GM13976 (cell line): ENCODE data around the gene COMMD1.

ENCODE experiments used
- DNase-seq: peaks from one replicate; pipeline ENCODE4 v3.0.0; 2012; ENCODE audit warnings: low spot score
- in situ Hi-C: fragments of 300-500 bp; cut with MboI; formaldehyde crosslinking; loops from one replicate; pipeline ENCODE4 v1.12.0; 2022; ENCODE audit warnings: low sequenced_read_pairs, mixed read lengths, inconsistent platforms; ENCODE audit not compliant: unreplicated experiment
- TF ChIP-seq, protein P1 (sequence below): IDR thresholded peaks from 2 replicates; pipeline ENCODE4 v1.5.1; 2012; ENCODE audit warnings: borderline replicate concordance, mild to moderate bottlenecking; ENCODE audit not compliant: insufficient read depth; ENCODE audit errors: extremely low read depth, missing control alignments, control extremely low read depth

Gene COMMD1

DNA sequence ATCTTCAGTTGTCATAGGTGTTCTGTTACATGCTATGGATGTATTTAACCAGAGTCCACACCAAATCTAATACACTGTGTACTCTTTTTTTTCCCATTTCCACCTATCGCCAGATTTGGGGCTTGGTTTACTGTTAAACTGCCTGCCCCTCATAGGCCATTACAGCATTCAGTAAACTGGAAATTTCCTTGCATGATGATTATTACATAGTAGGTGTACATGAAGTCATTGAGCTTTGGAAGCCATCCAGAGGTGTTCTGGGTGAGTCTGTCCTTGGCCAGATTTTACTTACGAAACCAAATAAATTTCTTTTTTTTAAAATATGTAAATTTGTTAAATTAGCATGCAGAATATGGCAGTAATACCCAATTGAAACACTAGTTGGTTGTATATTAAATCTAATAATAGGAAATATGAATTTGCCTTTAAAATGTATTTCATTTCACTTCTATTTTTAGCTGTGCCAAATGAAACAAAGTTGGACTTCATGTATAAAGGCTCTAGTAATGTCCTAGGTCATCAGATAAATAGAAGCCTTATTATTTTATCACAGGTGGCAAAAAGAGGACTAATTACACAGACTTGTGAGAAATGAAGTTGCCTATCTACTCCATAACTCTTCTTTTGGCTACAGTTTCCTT is 60.7 kb downstream of the COMMD1 start:
- no peak for DNase-seq
- in situ Hi-C loops = no loop called here
- TF ChIP-seq, protein P1, sequence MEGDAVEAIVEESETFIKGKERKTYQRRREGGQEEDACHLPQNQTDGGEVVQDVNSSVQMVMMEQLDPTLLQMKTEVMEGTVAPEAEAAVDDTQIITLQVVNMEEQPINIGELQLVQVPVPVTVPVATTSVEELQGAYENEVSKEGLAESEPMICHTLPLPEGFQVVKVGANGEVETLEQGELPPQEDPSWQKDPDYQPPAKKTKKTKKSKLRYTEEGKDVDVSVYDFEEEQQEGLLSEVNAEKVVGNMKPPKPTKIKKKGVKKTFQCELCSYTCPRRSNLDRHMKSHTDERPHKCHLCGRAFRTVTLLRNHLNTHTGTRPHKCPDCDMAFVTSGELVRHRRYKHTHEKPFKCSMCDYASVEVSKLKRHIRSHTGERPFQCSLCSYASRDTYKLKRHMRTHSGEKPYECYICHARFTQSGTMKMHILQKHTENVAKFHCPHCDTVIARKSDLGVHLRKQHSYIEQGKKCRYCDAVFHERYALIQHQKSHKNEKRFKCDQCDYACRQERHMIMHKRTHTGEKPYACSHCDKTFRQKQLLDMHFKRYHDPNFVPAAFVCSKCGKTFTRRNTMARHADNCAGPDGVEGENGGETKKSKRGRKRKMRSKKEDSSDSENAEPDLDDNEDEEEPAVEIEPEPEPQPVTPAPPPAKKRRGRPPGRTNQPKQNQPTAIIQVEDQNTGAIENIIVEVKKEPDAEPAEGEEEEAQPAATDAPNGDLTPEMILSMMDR = no peak

DNA sequence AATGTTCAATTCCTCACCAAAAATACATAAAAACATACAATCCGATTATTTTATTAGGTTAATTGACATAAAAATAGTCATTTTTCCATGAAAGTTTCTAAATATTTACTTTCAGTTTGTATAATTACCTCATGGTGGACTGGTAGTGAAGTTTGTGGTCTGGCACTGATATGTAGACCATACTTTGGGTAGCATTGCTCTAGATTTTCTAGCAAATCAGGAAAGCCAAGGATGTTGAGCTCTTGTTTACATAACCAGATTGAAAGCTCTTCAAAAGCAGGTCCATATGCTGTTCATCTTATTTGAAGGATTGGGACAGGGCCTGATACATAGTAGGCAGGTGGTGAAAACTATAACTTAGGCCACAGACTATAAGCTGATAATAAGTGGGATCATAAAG is 61.8 kb downstream of the COMMD1 start:
- TF ChIP-seq, protein P1 = no peak

DNA sequence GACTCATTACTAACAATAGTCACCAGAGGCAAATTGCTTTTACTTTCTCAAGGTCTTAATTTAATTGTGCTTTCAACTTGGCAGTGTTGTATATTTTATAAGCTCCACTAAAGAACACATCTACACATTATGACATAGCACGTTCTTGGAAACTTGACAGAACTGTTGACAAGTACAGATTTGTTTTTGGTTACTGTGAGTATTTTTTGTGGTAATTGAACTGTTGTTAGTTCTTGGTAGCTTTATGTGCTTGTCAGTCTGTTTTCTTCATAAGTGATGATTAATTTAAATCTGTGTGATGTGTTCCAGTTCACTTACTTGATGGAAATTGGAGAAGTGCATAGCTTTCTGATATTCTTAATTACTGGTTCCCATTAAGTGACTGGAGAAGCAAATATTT is 63.9 kb downstream of the COMMD1 start:
- in situ Hi-C loops = no loop called here
- TF ChIP-seq, protein P1 = no peak
- no peak for DNase-seq

More for the DNA sequence above, 61.8 kb downstream of the COMMD1 start:
- DNase-seq = no peak
- in situ Hi-C loops = no loop called here

DNA sequence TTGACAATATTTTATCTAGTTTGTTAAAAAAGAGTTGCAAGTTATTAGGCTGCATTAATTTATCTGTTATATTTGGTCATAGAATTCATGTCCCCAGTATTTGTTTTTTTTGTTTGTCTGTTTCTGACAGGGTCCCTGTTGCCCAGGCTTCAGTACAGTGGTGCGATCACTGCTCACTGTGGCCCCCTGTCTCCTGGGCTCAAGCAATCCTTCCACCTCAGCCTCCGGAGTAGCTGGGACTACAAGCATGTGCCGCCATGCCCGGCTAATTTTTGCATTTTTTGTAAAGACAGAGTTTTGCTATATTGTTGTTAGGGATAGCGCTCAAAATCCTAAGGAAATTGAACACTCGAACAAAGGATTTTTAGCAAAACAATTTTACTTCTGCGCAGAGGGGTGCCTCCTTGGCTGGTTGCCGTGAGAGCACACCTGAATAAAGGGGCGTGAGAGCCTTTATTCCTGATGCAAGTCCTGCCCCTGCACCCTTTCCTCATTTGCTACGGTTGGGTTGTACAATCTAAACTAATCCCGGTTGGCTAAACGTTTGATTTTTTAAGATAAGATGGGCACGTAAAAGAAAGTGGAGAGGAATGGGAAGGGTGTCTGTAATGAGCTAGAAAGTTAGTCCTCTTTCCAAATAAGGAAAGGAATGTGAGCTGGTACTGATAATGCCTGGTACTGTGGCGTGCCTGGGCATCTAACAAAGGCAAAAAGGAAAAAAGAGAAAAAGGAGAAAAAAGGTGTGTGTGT is 65.5 kb downstream of the COMMD1 start:
- no peak for DNase-seq
- in situ Hi-C loops = no loop called here
- TF ChIP-seq, protein P1 = no peak

DNA sequence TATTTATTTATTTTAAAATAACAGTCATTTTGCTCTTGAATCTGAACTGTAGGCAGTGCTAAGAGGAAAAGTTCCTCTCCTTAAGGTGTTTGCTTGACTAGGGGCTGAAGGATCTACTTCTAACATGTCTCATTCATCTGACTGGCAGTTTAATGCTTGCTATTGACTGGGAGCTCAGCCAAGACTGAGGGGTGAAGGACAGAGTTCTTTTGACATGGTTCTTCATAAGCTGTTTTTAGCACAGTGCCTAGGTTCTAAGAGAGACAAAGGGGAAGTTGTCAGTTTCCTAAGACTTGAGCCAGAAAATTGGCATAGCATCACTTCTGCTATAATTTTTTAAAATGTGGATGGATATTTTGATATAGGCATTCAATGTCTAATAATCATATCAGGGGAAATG is 73.0 kb downstream of the COMMD1 start:
- in situ Hi-C loops = no loop called here
- TF ChIP-seq, protein P1 = no peak
- DNase-seq = peak; percentile 37

DNA sequence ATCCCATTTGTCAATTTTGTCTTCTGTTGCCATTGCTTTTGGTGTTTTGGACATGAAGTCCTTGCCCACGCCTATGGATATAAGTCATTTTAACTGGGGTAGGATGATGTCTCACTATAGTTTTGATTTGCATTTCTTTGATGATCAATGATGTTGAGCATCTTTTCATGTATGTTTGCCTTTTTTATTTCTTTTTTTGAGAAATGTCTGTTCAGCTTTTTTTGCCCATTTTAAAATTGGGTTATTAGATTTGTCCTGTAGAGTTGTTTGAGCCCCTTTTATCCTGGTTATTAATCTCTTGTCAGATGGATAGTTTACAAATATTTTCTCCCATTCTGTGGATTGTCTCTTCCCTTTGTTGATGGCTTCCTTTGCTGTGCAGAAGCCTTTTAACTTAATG is 75.3 kb downstream of the COMMD1 start:
- TF ChIP-seq, protein P1 = no peak
- in situ Hi-C loops = no loop called here
- DNase-seq = no peak

DNA sequence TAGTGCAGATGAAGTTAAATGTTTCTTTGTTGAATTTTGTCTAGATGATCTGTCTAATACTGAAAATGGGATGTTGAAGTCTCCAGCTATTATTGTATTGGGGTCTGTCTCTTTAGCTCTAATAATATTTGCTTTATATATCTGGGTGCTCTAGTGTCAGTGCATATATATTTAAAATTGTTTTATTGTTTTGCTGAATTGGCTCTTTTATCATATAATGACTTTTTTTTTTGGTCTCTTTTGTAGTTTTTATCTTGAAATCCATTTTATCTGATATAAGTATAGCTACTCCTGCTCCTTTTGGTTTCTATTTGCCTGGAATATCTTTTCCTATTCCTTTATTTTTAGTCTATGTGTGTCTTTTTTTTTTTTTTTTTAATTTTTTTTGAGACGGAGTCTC is 79.2 kb downstream of the COMMD1 start:
- TF ChIP-seq, protein P1 = no peak
- in situ Hi-C loops = no loop called here
- DNase-seq = no peak
